Mucosa of stomach (tissue), 1 donor: ENCODE data around the gene HOXA11.

Experiments
- H3K27me3 ChIP-seq: one replicate; pipeline ENCODE4 v1.7.0; 2013; ENCODE audit warnings: mild to moderate bottlenecking, low read length; ENCODE audit not compliant: control insufficient read depth, insufficient read depth
- H3K36me3 ChIP-seq: one replicate; pipeline ENCODE4 v1.7.0; 2013; ENCODE audit warnings: low read length; ENCODE audit not compliant: control insufficient read depth, insufficient read depth
- H3K4me1 ChIP-seq: one replicate; pipeline ENCODE4 v1.7.0; 2013; ENCODE audit warnings: mild to moderate bottlenecking, low read length; ENCODE audit not compliant: control insufficient read depth, insufficient read depth
- H3K4me3 ChIP-seq: one replicate; pipeline ENCODE4 v1.7.0; 2013; ENCODE audit warnings: low read length
- H3K9ac ChIP-seq: one replicate; pipeline ENCODE4 v1.7.0; 2013; ENCODE audit warnings: mild to moderate bottlenecking, low read length, moderate library complexity
- H3K9me3 ChIP-seq: one replicate; pipeline ENCODE4 v1.7.0; 2013; ENCODE audit warnings: mild to moderate bottlenecking, low read length, moderate library complexity; ENCODE audit not compliant: control insufficient read depth
- donor health status: Pancreatic carcinoma.

Gene HOXA11

DNA sequence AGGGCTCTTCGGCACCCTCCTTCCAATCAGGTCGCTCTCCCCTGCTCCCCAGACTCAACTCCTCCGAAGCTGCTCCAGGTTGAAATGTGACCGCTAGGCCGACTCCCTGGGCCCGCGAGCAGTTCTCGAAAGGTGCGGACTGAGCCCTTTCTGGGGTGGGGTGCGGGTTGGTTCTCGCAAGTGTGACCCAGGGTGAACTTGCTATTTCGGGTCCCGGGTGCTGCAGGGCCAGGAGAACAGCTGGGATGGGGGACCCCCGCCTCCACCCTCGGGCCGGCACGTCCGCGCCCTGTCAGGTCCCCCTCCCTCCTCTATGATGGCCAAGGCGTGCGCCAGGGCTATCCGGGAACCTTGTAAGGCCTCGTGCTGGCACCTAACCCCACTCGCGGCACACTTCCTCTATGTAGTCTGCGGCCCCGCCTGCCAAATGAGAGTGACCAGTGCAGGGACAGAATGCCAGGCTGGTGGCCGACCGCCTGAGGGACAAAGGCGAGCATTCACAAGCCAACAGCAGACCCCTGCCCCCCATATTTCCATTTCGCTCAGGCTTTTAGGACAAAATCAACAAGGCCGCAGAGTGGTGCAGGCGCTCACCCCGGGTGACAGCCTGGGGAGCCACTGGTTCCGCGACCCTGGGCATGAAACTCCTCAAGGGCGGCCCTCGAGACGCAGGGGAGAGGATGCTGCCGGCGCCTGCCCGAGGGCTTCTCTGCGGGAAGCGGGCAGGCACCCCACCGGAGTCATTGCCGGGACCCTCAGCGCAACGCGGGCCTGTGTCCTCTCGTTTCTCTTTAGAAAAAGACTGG lies 28.6 kb upstream of the HOXA11 start:
- H3K9ac ChIP-seq: no peak overlapping the region
- H3K4me3 ChIP-seq: no peak overlapping the region
- no peaks in the 10 kb centered on the region for H3K36me3 ChIP-seq
- H3K4me1 ChIP-seq: peaks cover 18% of the 10 kb centered on the region
- no peaks in the 10 kb centered on the region for H3K9me3 ChIP-seq
- H3K27me3 ChIP-seq: peaks cover 91% of the 10 kb centered on the region

- Histone ChIP-seq H3K36me3 (no peaks in the 10 kb centered on the region), H3K4me3 (no peak overlapping the region), H3K27me3 (peaks cover 94% of the 10 kb centered on the region), H3K9me3 (no peaks in the 10 kb centered on the region), H3K4me1 (peaks cover 18% of the 10 kb centered on the region), H3K9ac (no peak overlapping the region)
Observed at GRCh38 chr7:27212497-27213432, 27.7 kb upstream of the HOXA11 start.

- Histone ChIP-seq H3K9me3 (no peaks in the 10 kb centered on the region), H3K27me3 (peaks cover 99% of the 10 kb centered on the region), H3K4me3 (no peak overlapping the region), H3K9ac (no peak overlapping the region), H3K4me1 (peaks cover 18% of the 10 kb centered on the region), H3K36me3 (no peaks in the 10 kb centered on the region)
Observed at GRCh38 chr7:27211764-27212204, 26.8 kb upstream of the HOXA11 start.

- Histone ChIP-seq H3K4me1 (peaks cover 18% of the 10 kb centered on the region), H3K27me3 (peaks cover 99% of the 10 kb centered on the region), H3K9me3 (no peaks in the 10 kb centered on the region), H3K36me3 (no peaks in the 10 kb centered on the region), H3K9ac (no peak overlapping the region), H3K4me3 (no peak overlapping the region)
Observed at GRCh38 chr7:27211084-27211446, 26.0 kb upstream of the HOXA11 start.

- Histone ChIP-seq H3K27me3 (peaks cover 99% of the 10 kb centered on the region), H3K36me3 (no peaks in the 10 kb centered on the region), H3K9me3 (no peaks in the 10 kb centered on the region), H3K4me3 (no peak overlapping the region), H3K4me1 (peaks cover 20% of the 10 kb centered on the region), H3K9ac (no peak overlapping the region)
Observed at GRCh38 chr7:27210441-27211083, 25.5 kb upstream of the HOXA11 start.

DNA sequence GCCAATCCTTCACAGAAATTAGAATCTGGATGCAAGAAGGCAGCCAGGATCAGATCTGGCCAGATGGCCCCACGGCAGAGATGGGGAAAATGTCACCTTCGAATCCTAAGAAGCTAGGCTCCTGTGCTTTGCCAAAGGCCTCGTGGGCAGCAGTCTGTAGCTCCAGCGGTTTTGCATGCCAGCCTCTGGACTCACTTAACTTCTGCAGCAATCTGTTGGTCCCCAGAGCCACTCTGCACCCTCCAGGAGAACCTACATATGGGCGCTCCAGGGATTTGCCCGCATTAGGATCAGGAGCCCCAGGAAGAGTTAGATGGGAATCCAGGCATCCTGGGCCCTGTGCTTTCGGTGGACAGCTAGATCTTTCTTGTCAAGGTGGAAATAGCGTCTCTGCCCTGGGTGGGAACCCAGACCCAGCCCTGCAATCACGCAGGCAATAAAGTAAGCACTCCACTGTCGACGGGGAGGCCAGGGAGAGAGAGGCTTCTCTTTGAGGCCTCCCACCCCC lies 25.0 kb upstream of the HOXA11 start:
- Histone ChIP-seq H3K9me3 (no peaks in the 10 kb centered on the region), H3K9ac (no peak overlapping the region), H3K36me3 (no peaks in the 10 kb centered on the region), H3K4me3 (no peak overlapping the region), H3K27me3 (peaks cover 100% of the 10 kb centered on the region), H3K4me1 (peaks cover 26% of the 10 kb centered on the region)

- Histone ChIP-seq H3K36me3 (no peaks in the 10 kb centered on the region), H3K4me1 (peaks cover 31% of the 10 kb centered on the region), H3K27me3 (peaks cover 100% of the 10 kb centered on the region), H3K9ac (no peak overlapping the region), H3K4me3 (no peak overlapping the region), H3K9me3 (no peaks in the 10 kb centered on the region)
Observed at GRCh38 chr7:27208998-27209397, 24.0 kb upstream of the HOXA11 start.

GRCh38 chr7:27207348-27207985 lies 22.4 kb upstream of the HOXA11 start:
- H3K9me3 ChIP-seq: no peaks in the 10 kb centered on the region
- H3K4me1 ChIP-seq: peaks cover 21% of the 10 kb centered on the region
- H3K36me3 ChIP-seq: no peaks in the 10 kb centered on the region
- no peak overlapping the region for H3K4me3 ChIP-seq
- H3K9ac ChIP-seq: no peak overlapping the region
- H3K27me3 ChIP-seq: peaks cover 100% of the 10 kb centered on the region

GRCh38 chr7:27205325-27206280 lies 20.6 kb upstream of the HOXA11 start:
- Histone ChIP-seq H3K4me1 (peaks cover 32% of the 10 kb centered on the region), H3K4me3 (no peak overlapping the region), H3K9me3 (no peaks in the 10 kb centered on the region), H3K9ac (no peak overlapping the region), H3K36me3 (no peaks in the 10 kb centered on the region), H3K27me3 (peaks cover 100% of the 10 kb centered on the region)

DNA sequence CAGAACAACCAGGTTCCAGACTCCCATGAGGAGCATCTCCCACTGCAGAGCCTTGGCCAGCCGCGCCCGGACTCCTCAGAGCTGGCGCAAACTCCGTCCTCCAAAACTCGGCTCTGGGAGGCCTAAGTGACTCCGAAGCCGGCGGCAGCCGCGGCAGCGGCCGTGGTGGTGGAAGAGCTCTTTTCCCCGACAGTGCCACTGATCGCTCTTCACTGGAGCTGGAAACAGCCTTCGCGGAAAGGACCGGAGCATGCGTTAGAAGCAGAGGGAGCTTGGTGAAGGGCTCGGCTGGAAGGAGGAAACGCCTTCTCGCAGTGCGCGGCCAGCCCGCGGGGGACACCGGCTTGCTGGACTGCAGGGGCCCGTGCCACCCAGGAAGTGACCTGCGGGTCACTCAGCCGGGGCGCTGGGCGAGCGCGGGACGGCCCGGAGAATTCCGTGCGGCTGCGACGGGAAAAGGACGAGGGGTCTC lies 19.9 kb upstream of the HOXA11 start:
- Histone ChIP-seq H3K27me3 (peaks cover 100% of the 10 kb centered on the region), H3K9ac (no peak overlapping the region), H3K9me3 (no peaks in the 10 kb centered on the region), H3K36me3 (no peaks in the 10 kb centered on the region), H3K4me3 (no peak overlapping the region), H3K4me1 (peaks cover 33% of the 10 kb centered on the region)
